Esophagus muscularis mucosa (tissue), 4 donors: ENCODE results near the gene TRIM43.
"Not testable (repeated sequence)": the region's sequence is repeated elsewhere in the genome, so short reads cannot be mapped to it uniquely, and the experiment has no call there.

Source experiments
- EP300 ChIP-seq: sonication (generic); formaldehyde crosslinking; IDR thresholded peaks from one replicate; pipeline ENCODE4 v1.6.1; 2017; ENCODE audit warnings: antibody characterized with exemption
- POLR2A ChIP-seq: fragments of 450-650 bp; IDR thresholded peaks from one replicate; pipeline ENCODE4 v1.6.1; 2017; ENCODE audit warnings: antibody characterized with exemption, moderate library complexity, mild to moderate bottlenecking, low read depth
- POLR2AphosphoS5 ChIP-seq, 2 donors: sonication (generic); formaldehyde crosslinking; IDR thresholded peaks; one replicate each; pipeline ENCODE4 v1.6.1; 2017; ENCODE audit warnings: antibody characterized with exemption in 2 of 2
- TF ChIP-seq, protein P1 (sequence below), 3 experiments: fragments of 200-600 bp in 2 of 3; fragments of 450-650 bp in 1 of 3; sonication (generic) in 2 of 3; IDR thresholded peaks; one replicate each; pipeline ENCODE4 v1.5.1; 2017 to 2019; ENCODE audit warnings: antibody characterized with exemption in 3 of 3, mild to moderate bottlenecking in 2 of 3, moderate library complexity in 1 of 3

DNA sequence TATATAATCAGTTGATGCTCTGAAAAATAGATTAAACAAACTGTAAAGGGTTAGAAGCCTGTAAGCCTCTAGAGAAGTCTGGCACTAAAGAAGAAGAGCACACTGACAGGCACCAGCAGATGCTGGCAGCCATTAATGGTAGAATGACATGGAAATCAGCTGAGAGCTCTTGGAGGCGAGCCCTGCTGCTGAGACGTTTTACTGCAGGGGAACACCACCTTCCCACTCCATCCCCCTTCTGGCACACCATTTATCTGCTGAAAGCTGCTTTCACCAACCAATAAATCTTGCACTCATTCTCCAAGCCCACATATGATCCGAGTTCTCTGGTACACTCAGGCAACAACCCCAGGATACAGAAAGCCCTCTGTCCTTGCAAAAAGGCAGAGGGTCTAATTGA lies 16.6 kb downstream of the TRIM43 start:
- TF ChIP-seq, protein P1, sequence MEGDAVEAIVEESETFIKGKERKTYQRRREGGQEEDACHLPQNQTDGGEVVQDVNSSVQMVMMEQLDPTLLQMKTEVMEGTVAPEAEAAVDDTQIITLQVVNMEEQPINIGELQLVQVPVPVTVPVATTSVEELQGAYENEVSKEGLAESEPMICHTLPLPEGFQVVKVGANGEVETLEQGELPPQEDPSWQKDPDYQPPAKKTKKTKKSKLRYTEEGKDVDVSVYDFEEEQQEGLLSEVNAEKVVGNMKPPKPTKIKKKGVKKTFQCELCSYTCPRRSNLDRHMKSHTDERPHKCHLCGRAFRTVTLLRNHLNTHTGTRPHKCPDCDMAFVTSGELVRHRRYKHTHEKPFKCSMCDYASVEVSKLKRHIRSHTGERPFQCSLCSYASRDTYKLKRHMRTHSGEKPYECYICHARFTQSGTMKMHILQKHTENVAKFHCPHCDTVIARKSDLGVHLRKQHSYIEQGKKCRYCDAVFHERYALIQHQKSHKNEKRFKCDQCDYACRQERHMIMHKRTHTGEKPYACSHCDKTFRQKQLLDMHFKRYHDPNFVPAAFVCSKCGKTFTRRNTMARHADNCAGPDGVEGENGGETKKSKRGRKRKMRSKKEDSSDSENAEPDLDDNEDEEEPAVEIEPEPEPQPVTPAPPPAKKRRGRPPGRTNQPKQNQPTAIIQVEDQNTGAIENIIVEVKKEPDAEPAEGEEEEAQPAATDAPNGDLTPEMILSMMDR (IDR thresholded peaks at IDR 0.05): not testable (repeated sequence)
- TF ChIP-seq EP300; POLR2AphosphoS5 (IDR thresholded peaks at IDR 0.05); POLR2A: not testable (repeated sequence)
